SU-DHL-6 (cell line): ENCODE results near the gene ZDHHC24.

Source experiments
- CTCF ChIP-seq: fragments of 200-600 bp; sonication (generic); IDR thresholded peaks from one replicate; pipeline ENCODE4 v1.5.1; 2017; ENCODE audit warnings: antibody characterized with exemption, mild to moderate bottlenecking, low read length, moderate library complexity; ENCODE audit not compliant: insufficient read depth, poor library complexity, severe bottlenecking
- EZH2phosphoT487 ChIP-seq: fragments of 200-600 bp; sonication (generic), shearing (Covaris generic); conservative IDR thresholded peaks from 2 replicates; pipeline ENCODE4 v1.6.1; 2018; ENCODE audit warnings: mild to moderate bottlenecking, antibody characterized with exemption, low read length, moderate library complexity, mixed read lengths

GRCh38 chr11:66473167-66473566 lies 72.7 kb downstream of the ZDHHC24 start:
- no peak for TF ChIP-seq CTCF
- no peak for TF ChIP-seq EZH2phosphoT487
